Measurements from ENCODE around the gene BEND6.
A peak's percentile ranks its signal among the peaks of the same experiment; 100 is the strongest.

The BEND6 gene

GRCh38 chr6:56954403-56955170 is at the start of gene BEND6:
Gene BEND6, plus strand, starts transcription at chr6:56955107. Its CDS starts 26,704 bp downstream, at chr6:56981811.
- peak; percentile 86 for DNase-seq (ENCODE audit: low read depth)

GRCh38 chr6:56905378-56905777 is 49.5 kb upstream of the BEND6 start:
- no peak for DNase-seq (ENCODE audit: low read depth)

GRCh38 chr6:56906752-56907151 is 48.2 kb upstream of the BEND6 start:
- no peak for DNase-seq (ENCODE audit: low read depth)

- DNase-seq (ENCODE audit: low read depth): no peak
Measured at GRCh38 chr6:56909115-56909907, 45.6 kb upstream of the BEND6 start.

- DNase-seq (ENCODE audit: low read depth): peak; percentile 70
Measured at GRCh38 chr6:56911847-56912246, 43.1 kb upstream of the BEND6 start.

GRCh38 chr6:56913285-56914074 is 41.4 kb upstream of the BEND6 start:
- DNase-seq (ENCODE audit: low read depth): peak; percentile 84

GRCh38 chr6:56914798-56915658 is 39.9 kb upstream of the BEND6 start:
- peak; percentile 26 for DNase-seq (ENCODE audit: low read depth)

GRCh38 chr6:56915832-56916231 is 39.1 kb upstream of the BEND6 start:
- DNase-seq (ENCODE audit: low read depth): no peak

GRCh38 chr6:56916849-56917551 is 37.9 kb upstream of the BEND6 start:
- no peak for DNase-seq (ENCODE audit: low read depth)

GRCh38 chr6:56922645-56923044 is 32.3 kb upstream of the BEND6 start:
- DNase-seq (ENCODE audit: low read depth): no peak

GRCh38 chr6:56923565-56923964 is 31.3 kb upstream of the BEND6 start:
- no peak for DNase-seq (ENCODE audit: low read depth)

- no peak for DNase-seq (ENCODE audit: low read depth)
Measured at GRCh38 chr6:56927538-56928453, 27.1 kb upstream of the BEND6 start.

GRCh38 chr6:56930846-56931245 is 24.1 kb upstream of the BEND6 start:
- DNase-seq (ENCODE audit: low read depth): no peak

GRCh38 chr6:56932910-56933477 is 21.9 kb upstream of the BEND6 start:
- no peak for DNase-seq (ENCODE audit: low read depth)

GRCh38 chr6:56933650-56934049 is 21.3 kb upstream of the BEND6 start:
- DNase-seq (ENCODE audit: low read depth): no peak

GRCh38 chr6:56934876-56935275 is 20.0 kb upstream of the BEND6 start:
- DNase-seq (ENCODE audit: low read depth): no peak

- no peak for DNase-seq (ENCODE audit: low read depth)
Measured at GRCh38 chr6:56936466-56936865, 18.4 kb upstream of the BEND6 start.

GRCh38 chr6:56938649-56939191 is 16.2 kb upstream of the BEND6 start:
- peak; percentile 99 for DNase-seq (ENCODE audit: low read depth)

GRCh38 chr6:56940463-56940862 is 14.4 kb upstream of the BEND6 start:
- DNase-seq (ENCODE audit: low read depth): no peak
